Tibial artery (tissue), 4 donors: ENCODE data around the gene KRT1.

Experiments
- DNase-seq, 2 donors: peaks; one replicate each; pipeline ENCODE4 v3.0.0-alpha.2; 2019
- H3K27ac ChIP-seq, 2 donors: fragments of 200-600 bp; sonication (generic) in 1 of 2; 1 replicate in 1 of 2; 2 replicates in 1 of 2; pipeline ENCODE4 v1.5.1; 2018 to 2019; ENCODE audit warnings: mild to moderate bottlenecking in 1 of 2
- H3K27me3 ChIP-seq, 2 donors: fragments of 200-600 bp; sonication (generic) in 1 of 2; one replicate each; pipeline versions ENCODE4 v1.5.1 to v1.6.0; 2016 to 2019
- H3K36me3 ChIP-seq, 3 donors: fragments of 200-600 bp; sonication (generic) in 2 of 3; one replicate each; pipeline ENCODE4 v1.5.1; 2016 to 2019; ENCODE audit warnings: mild to moderate bottlenecking in 2 of 3
- H3K4me1 ChIP-seq, 4 donors: fragments of 200-600 bp; sonication (generic) in 2 of 4; 1 replicate in 3 of 4; 2 replicates in 1 of 4; pipeline ENCODE4 v1.5.1; 2016 to 2019
- H3K4me3 ChIP-seq, 2 donors: fragments of 200-600 bp; sonication (generic) in 1 of 2; 1 replicate in 1 of 2; 2 replicates in 1 of 2; pipeline ENCODE4 v1.5.1; 2018 to 2019; ENCODE audit warnings: mild to moderate bottlenecking in 2 of 2
- H3K9me3 ChIP-seq, 3 donors: fragments of 200-600 bp; sonication (generic) in 1 of 3; one replicate each; pipeline ENCODE4 v1.5.1; 2016 to 2019
- intact Hi-C: fragments of 100-400 bp; cut with DNase I; formaldehyde crosslinking; loops from one replicate; pipeline ENCODE4 v1.15.0; 2023; ENCODE audit warnings: low total_unique reads
- TF ChIP-seq, protein P1 (sequence below), 2 experiments: fragments of 200-600 bp in 1 of 2; fragments of 450-650 bp in 1 of 2; IDR thresholded peaks; one replicate each; pipeline ENCODE4 v1.5.1; 2017 to 2019; ENCODE audit warnings: antibody characterized with exemption in 2 of 2, mild to moderate bottlenecking in 1 of 2, moderate library complexity in 1 of 2

The KRT1 gene

DNA sequence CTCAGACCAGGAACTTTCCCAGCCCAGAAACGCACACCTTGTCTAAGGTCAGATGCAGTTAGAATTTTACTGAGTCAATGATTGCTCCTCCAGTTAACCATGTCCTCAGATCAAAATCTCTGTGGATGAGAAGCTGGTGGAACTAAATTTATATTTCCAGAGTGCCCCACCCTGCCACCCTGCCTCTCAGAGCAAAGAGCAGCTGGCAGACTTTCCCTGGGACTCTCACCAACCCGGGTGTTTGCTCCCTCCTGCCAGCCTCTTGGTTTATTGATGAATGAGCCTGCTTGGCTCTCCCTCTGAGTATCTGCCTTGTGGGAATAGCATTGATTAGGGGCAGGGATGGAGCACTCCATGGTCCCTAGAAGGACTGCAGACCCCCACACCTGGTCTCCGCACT lies 5.9 kb upstream of the KRT1 start:
- TF ChIP-seq, protein P1, sequence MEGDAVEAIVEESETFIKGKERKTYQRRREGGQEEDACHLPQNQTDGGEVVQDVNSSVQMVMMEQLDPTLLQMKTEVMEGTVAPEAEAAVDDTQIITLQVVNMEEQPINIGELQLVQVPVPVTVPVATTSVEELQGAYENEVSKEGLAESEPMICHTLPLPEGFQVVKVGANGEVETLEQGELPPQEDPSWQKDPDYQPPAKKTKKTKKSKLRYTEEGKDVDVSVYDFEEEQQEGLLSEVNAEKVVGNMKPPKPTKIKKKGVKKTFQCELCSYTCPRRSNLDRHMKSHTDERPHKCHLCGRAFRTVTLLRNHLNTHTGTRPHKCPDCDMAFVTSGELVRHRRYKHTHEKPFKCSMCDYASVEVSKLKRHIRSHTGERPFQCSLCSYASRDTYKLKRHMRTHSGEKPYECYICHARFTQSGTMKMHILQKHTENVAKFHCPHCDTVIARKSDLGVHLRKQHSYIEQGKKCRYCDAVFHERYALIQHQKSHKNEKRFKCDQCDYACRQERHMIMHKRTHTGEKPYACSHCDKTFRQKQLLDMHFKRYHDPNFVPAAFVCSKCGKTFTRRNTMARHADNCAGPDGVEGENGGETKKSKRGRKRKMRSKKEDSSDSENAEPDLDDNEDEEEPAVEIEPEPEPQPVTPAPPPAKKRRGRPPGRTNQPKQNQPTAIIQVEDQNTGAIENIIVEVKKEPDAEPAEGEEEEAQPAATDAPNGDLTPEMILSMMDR (IDR thresholded peaks at IDR 0.05) = no peak
- H3K27ac ChIP-seq = no peak overlapping the region
- no peaks in the 10 kb centered on the region for H3K9me3 ChIP-seq
- no peak overlapping the region for H3K4me3 ChIP-seq
- peaks cover 0 to 8% (median 3%) of the 10 kb centered on the region in 4 donors for H3K4me1 ChIP-seq
- intact Hi-C loops = no loop called here
- H3K36me3 ChIP-seq = no peaks in the 10 kb centered on the region
- DNase-seq = no peak
- peaks cover 0 to 65% of the 10 kb centered on the region in 2 donors for H3K27me3 ChIP-seq

DNA sequence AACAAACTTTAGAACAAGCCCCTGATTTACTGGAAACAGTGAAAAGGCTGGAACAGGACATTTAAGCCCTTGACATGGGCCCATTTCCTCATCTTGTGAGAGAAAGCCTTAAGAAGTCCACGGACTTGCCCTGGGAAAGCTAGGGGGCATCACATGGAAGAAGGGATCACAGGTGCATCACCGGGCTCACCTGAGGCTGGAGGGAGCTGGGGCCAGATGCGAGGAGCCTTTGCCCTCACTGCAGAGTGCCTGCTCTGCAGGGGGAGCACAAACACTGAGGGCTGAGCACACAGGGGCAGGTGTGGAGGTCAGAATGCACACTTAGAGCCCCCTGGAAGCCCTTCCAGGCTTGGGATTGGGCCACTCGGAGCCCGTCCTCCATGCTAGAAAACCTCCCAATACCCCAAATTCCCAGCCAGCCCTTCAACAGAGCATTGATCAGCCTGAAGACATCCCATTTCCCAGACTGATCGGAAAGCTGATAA lies 5.2 kb upstream of the KRT1 start:
- intact Hi-C loops = no loop called here
- no peak for DNase-seq

DNA sequence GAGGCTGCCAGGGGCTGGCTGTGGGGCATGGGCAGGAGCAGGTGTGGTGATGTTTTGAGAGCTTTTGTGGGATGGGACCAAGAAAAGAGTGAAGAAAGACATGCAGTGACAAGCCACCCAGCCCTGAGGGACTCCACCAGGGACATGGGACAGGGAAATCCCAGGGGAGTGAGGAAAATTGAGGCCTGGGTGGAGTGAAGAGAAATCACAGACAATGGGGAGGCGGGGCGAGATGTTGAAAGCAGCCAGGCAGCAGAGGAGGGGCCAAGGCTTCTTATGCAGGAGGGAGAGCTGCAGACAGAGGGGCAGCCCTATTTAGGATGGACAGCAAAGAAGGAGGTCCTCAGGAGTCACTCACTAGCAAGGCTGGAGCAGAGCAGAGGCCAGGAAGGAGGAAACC lies 4.2 kb upstream of the KRT1 start:
- intact Hi-C loops = no loop called here
- Histone ChIP-seq H3K36me3 (no peaks in the 10 kb centered on the region), H3K4me3 (no peak overlapping the region), H3K9me3 (no peaks in the 10 kb centered on the region), H3K27ac (no peak overlapping the region), H3K4me1 (no peaks in the 10 kb centered on the region), H3K27me3 (peaks cover 0 to 49% of the 10 kb centered on the region in 2 donors)
- TF ChIP-seq, protein P1 (IDR thresholded peaks at IDR 0.05) = no peak
- DNase-seq = no peak

More for the DNA sequence above, 5.2 kb upstream of the KRT1 start:
- Histone ChIP-seq H3K27me3 (peaks cover 0 to 59% of the 10 kb centered on the region in 2 donors), H3K36me3 (no peaks in the 10 kb centered on the region), H3K27ac (no peak overlapping the region), H3K4me3 (no peak overlapping the region), H3K9me3 (no peaks in the 10 kb centered on the region), H3K4me1 (peaks cover 0 to 2% (median 0%) of the 10 kb centered on the region in 4 donors)
- TF ChIP-seq, protein P1 (IDR thresholded peaks at IDR 0.05) = no peak

DNA sequence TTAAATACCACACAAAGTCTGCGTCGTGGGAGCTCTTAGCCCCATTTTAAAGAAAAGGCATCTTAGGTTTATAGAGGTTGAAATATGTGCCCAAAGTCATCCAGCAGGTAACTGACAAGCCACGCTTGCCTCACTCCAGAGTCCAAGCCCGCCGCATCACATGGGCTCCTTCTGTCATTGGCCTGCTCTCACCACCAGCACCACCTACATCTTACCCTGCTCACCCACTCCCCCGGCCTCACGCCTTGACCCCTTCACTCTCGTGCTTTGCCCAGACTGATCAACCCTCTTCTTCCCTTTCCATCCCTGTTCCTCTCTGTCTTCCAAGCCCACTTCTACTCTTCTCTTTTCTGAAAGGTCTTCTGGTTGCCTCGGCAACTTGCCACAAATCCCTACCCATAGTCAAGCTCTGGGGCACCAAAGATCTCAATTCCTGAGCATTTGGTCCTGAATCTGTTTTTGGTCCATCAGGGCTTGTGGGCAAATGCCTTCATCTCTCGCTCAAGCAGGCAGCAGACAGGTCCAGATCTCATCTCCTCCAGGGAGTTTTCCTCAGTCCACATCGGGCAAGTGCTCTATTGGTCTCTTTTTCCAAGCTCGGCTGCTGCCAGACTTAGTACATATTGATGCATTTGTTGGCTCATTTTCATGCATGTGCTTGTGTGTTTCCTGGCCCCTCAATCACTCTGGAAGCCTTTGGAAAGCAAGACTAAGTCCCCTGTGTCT lies 3.5 kb upstream of the KRT1 start:
- TF ChIP-seq, protein P1 (IDR thresholded peaks at IDR 0.05) = no peak
- H3K9me3 ChIP-seq = no peaks in the 10 kb centered on the region
- H3K4me3 ChIP-seq = no peak overlapping the region
- no peak for DNase-seq
- no peaks in the 10 kb centered on the region for H3K36me3 ChIP-seq
- H3K4me1 ChIP-seq = no peaks in the 10 kb centered on the region
- intact Hi-C loops = no loop called here
- H3K27ac ChIP-seq = no peak overlapping the region
- peaks cover 0 to 44% of the 10 kb centered on the region in 2 donors for H3K27me3 ChIP-seq

DNA sequence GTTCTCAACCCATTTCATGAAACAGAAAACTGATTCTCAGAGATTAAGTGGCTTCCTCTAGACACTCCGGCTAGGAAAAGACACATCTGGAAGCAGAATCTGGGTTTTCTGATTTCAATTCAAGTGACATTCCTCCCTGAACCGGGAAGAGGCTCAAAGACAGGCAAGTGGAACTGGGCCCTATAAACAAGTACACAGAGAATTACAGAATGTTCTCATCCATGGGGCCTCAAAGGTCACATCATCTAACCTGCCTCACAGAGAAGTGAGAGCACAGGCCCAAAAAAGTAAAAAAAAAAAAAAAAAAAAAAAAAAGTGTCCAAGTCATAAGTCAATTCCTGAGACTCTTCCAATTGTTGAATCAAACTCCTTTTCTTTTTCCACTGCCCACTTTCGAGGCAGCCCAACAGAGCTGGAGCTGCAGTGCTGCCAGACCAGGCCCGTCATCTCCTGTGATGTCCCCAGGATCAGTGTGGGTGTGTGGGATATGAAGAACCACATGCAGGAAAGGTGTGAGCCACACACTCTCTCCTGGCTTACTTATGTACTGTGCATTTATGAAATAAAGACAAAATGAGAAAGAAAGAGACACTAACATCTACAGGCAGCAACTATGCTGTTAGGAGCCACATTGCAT lies 2.8 kb upstream of the KRT1 start:
- peaks cover 0 to 37% of the 10 kb centered on the region in 2 donors for H3K27me3 ChIP-seq
- no peaks in the 10 kb centered on the region for H3K4me1 ChIP-seq
- no peak overlapping the region for H3K4me3 ChIP-seq
- TF ChIP-seq, protein P1 (IDR thresholded peaks at IDR 0.05) = no peak
- no peak for DNase-seq
- no peaks in the 10 kb centered on the region for H3K9me3 ChIP-seq
- no peaks in the 10 kb centered on the region for H3K36me3 ChIP-seq
- intact Hi-C loops = no loop called here
- H3K27ac ChIP-seq = no peak overlapping the region
